IPS-18c (cell line): ENCODE data around the gene NFATC2.

Experiments
- H3K4me3 ChIP-seq: 2 replicates; pipeline ENCODE4 v1.7.0; 2013; ENCODE audit warnings: low read depth, mild to moderate bottlenecking, low read length, moderate library complexity; ENCODE audit not compliant: insufficient read depth
- H3K9me3 ChIP-seq: one replicate; pipeline ENCODE4 v1.6.1; 2013; ENCODE audit warnings: mild to moderate bottlenecking, low read length, moderate library complexity; ENCODE audit not compliant: control insufficient read depth, insufficient read depth

Gene NFATC2

GRCh38 chr20:51542571-51543421 is at the start of gene NFATC2:
Gene NFATC2, minus strand, starts transcription at chr20:51542719. Its CDS starts 220 bp downstream, at chr20:51542499.
- Histone ChIP-seq H3K9me3 (no peaks in the 10 kb centered on the region), H3K4me3 (peak within 1 kb of the TSS; percentile 51)

- H3K4me3 ChIP-seq = no peak overlapping the region
Observed at GRCh38 chr20:51591871-51592270, 49.4 kb upstream of the NFATC2 start.

GRCh38 chr20:51588762-51589161 is 46.2 kb upstream of the NFATC2 start:
- no peaks in the 10 kb centered on the region for H3K9me3 ChIP-seq

More at GRCh38 chr20:51591871-51592270, 49.4 kb upstream of the NFATC2 start:
- H3K9me3 ChIP-seq = no peaks in the 10 kb centered on the region

DNA sequence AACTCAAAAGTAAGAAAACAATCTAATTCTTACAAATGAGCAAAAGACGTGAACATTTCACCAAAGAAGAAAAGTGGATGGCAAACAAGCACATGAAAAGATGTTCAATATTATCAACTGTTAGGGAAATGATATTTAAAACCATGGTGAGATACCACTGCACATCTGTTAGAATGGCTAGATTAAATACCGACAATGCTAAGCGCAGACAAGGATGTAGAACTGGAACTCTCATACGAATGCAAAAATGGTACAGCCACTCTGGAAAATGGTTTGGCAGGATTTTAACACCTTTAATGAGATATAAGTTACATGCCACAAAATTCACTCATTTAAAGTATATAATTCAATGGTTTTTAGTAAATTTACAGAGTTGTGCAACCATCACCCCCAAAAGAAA is 44.6 kb upstream of the NFATC2 start:
- no peaks in the 10 kb centered on the region for H3K9me3 ChIP-seq

More at GRCh38 chr20:51588762-51589161, 46.2 kb upstream of the NFATC2 start:
- H3K4me3 ChIP-seq = no peak overlapping the region

GRCh38 chr20:51586005-51586440 is 43.5 kb upstream of the NFATC2 start:
- no peaks in the 10 kb centered on the region for H3K9me3 ChIP-seq
- H3K4me3 ChIP-seq = no peak overlapping the region

More for the DNA sequence above, 44.6 kb upstream of the NFATC2 start:
- H3K4me3 ChIP-seq = no peak overlapping the region

DNA sequence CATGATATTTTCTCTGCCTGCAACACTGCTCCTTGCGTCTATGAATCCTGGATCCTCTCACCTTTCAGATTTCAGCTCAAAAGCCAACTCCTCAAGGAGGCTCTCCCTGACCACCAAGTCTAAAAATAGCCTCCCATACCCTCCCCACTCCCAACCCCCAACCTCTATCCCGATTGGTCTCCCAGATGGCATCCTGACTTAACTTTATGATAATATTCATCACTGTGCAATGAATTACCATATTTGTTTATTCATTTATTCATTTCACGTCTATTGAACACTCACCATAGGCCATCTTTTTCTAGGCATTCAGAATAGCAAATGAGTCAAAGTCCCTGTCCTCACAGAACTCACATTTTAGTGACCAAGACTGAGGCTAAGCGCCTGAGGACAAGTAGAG is 42.6 kb upstream of the NFATC2 start:
- H3K9me3 ChIP-seq = no peaks in the 10 kb centered on the region
- no peak overlapping the region for H3K4me3 ChIP-seq

DNA sequence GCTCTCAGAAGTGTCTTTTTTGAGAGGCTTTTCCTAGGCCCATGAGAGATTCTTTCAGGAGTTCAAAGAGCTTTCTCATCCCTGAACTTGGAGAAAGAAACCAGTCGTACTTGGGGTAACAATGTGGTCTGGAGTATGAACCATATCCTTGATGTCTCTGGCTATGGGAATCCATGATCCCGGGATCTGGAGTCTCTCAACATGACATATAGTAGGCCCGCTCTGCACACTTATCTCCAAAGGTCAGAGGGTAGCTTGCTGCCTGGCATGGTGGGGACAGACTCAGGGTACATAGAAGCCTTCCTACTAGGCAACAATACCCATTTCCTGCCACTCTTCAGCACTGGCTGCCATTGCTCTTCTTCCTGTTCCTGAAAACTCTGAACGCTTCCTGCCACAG is 42.2 kb upstream of the NFATC2 start:
- Histone ChIP-seq H3K9me3 (no peaks in the 10 kb centered on the region), H3K4me3 (no peak overlapping the region)

- Histone ChIP-seq H3K9me3 (no peaks in the 10 kb centered on the region), H3K4me3 (no peak overlapping the region)
Observed at GRCh38 chr20:51584116-51584515, 41.6 kb upstream of the NFATC2 start.

GRCh38 chr20:51583499-51583898 is 41.0 kb upstream of the NFATC2 start:
- H3K4me3 ChIP-seq = no peak overlapping the region

DNA sequence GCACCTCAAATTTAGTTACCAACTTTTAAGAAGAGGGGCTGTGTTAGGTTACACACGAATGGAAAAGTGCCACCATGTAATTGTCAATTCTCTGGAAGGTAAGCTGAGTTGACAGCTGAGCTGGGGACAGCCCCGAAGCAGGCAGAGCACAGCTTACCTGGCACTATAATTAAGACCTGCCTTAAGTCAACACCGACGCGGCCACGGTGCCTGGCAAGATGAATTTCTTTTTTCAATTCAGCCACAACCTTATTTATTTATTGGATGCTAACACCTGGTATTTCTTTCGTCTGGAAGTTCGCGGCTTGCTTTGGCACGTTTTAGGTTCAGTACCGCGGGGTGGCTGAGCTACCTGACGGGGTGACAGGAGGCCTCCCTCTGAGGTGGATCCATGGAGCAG is 40.6 kb upstream of the NFATC2 start:
- H3K4me3 ChIP-seq = no peak overlapping the region
- H3K9me3 ChIP-seq = no peaks in the 10 kb centered on the region

More at GRCh38 chr20:51583499-51583898, 41.0 kb upstream of the NFATC2 start:
- H3K9me3 ChIP-seq = no peaks in the 10 kb centered on the region

DNA sequence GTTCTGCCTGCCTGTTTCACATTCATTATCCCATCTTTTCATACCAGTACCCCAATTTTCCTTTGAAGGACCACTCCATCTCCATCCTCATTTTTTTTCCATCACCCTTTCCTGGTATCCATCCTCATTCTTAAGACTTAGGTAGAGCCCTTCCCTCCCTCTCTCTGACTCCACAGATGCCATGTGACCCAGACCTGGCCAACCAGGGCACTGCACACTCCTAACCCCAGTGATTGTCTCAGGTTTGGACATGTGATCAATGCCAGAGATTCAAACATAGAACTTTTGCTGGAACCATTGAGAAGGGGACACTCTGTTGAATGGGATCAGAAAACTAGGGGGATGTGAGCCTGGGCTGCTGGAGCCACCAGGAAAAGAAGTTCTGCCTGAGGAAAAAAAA is 39.1 kb upstream of the NFATC2 start:
- no peak overlapping the region for H3K4me3 ChIP-seq
- H3K9me3 ChIP-seq = no peaks in the 10 kb centered on the region

- no peak overlapping the region for H3K4me3 ChIP-seq
- H3K9me3 ChIP-seq = no peaks in the 10 kb centered on the region
Observed at GRCh38 chr20:51579137-51579536, 36.6 kb upstream of the NFATC2 start.

DNA sequence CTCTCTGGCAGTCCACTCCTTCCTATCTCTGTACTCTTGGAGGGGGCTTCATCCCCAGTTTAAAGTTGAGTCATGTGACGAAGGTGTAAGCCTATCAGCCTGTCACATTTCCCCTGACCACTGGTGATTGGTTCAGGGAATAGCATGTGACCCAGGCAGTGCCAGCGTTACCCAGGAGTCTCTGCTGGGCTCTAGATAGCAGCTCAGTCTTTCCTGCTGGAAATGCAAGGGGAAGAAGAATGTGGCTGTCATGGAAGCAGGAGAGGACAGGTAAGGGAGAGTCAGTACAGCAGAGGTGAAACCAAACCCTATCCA is 35.6 kb upstream of the NFATC2 start:
- no peaks in the 10 kb centered on the region for H3K9me3 ChIP-seq
- no peak overlapping the region for H3K4me3 ChIP-seq

DNA sequence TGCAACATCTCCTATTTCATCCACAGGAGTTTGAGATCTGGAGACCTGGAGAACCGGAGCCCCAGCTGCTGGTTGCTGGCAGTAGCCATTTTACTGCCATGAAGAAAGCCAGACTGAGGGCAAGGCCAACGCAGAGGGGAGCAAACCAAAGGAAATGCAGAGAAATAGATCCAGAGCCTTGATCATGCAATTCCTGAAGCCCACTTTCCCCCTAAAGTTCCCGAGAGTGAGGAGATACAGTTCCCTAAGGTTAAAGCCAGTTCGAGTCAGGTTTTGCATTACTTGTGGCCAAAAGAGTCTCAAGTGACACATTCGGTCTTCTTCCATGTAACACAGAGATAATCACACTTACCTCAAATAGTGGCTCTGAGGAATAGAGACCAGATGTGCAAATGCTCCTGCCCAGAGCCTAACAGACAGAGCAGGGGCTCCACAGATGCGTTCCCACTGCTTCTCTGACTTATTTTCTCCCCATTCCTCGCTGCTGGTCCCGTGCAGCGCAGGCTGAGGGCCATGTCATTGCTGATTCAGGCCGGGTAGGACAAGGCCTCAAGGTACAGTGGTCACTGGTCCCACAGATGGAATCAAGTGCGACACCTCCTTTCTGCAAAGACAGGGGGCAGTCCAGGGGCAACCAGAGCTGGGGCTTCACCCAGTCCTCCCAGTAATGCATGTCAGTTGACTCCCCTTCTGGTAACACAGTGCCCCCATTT is 35.1 kb upstream of the NFATC2 start:
- Histone ChIP-seq H3K4me3 (no peak overlapping the region), H3K9me3 (no peaks in the 10 kb centered on the region)

- Histone ChIP-seq H3K9me3 (no peaks in the 10 kb centered on the region), H3K4me3 (no peak overlapping the region)
Observed at GRCh38 chr20:51575486-51575885, 33.0 kb upstream of the NFATC2 start.

GRCh38 chr20:51574248-51575033 is 31.9 kb upstream of the NFATC2 start:
- H3K9me3 ChIP-seq = no peaks in the 10 kb centered on the region
- H3K4me3 ChIP-seq = no peak overlapping the region

GRCh38 chr20:51573576-51574243 is 31.2 kb upstream of the NFATC2 start:
- Histone ChIP-seq H3K4me3 (no peak overlapping the region), H3K9me3 (no peaks in the 10 kb centered on the region)
